CD4-positive, alpha-beta T cell treated with Interleukin-1 beta for 1 hour (primary cell): Measurements from ENCODE around the gene SUPT5H.
A peak's percentile ranks its signal among the peaks of the same experiment; 100 is the strongest.
"Not testable (repeated sequence)": the region's sequence is repeated elsewhere in the genome, so short reads cannot be mapped to it uniquely, and the experiment has no call there.

Source experiments
- DNase-seq, 2 donors: peaks; one replicate each; pipeline ENCODE4 v3.0.0-alpha.2; 2020 to 2022

Gene SUPT5H

DNA sequence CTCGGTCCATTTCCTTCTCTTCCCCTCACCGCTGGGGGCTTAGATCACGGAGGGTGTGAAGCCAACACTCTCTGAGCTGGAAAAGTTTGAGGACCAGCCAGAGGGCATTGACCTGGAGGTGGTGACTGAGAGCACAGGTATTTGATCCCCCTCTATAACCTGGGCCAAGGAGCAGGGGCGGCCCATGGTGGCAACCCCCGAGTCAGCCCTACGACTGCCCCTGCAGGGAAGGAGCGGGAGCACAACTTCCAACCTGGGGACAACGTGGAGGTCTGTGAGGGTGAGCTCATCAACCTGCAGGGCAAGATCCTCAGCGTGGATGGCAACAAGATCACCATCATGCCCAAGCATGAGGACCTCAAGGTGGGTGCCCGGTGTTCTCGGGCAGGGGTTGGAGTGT, 23.7 kb downstream of the SUPT5H start:
- DNase-seq = no peak

DNA sequence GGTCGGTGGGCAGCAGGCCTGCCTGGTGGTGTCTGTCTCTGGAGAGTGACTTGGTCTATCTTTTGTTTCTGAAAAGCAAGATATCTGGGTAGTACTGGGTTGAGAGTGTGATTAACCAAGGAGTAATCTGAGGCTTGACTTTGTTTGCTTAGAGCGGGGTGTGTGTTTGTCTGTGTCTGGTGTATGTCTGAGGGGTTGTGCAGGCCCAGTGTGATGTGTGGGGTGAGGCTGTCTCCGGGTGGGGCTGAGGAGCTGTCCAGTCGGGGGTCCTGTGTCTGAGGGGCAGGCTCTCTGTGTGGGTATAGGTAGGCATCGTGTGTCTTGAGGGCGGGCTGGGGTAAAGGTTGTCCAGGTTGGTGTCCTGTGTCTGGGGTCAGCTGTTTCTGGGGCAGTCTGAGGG, 24.2 kb downstream of the SUPT5H start:
- DNase-seq = no peak

DNA sequence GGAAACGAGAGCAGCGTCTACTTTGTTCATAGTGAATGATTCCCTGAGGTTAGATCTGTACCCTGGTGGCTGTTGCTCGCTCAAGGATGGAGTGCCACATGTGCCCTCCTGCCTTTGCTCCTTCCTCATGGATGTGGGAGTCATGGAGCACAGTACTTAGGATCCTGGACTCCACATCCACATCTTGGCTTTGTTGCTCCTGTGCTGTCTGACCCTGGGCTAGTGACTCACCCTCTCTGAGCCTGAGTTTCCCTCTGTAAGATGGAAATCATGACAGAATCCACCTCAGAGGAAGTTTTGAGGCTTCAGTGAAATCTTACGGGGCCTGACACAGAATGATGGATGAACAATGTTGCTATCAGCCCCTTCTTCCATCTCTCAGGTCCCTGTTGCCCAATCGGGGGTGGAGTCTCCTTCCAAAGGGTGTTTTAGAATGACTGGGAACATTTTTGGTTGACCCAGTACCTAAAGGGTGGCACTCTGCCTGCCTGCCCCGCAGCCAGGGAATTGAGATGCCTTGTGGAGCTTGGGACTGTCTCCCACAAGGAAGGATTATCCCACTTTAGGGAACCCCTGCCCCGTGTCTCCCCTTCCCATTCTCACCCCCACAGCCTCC, 25.4 kb downstream of the SUPT5H start:
- DNase-seq = no peak

DNA sequence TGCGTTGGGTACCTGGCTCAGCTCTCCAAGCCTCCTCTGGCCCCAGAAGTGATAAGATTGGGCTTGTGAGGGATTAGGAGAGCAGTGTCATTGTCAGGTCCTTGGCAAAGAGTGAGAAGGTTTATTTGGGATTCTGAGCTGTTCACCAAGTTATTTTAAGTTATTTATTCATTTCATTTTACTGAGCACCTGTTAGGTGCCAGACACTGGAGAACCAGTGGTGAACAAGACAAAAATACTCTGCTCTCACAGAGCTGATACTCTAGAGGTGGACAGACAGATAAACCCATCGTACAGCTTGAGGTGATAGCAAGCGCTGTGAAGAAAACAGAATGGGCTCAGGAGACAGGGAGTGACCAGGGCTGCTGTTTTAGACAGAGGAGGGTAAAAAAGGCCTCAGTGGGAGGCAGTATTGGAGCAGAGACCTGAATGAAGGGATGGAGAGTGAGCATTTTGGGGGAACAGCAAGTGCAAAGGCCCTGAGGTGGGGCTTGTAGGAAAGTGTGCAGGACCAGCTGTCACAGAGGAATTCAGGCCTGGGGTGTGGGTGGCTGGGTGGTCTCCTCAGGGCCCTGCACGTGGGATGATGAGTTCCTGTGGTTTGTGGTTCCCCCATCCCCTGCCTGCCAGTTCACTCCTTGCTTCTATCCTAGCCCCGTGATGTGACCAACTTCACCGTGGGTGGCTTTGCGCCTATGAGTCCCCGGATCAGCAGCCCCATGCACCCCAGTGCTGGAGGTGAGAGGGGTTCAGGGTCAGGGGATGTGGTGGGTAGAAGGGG, 26.6 kb downstream of the SUPT5H start:
- no peak for DNase-seq

DNA sequence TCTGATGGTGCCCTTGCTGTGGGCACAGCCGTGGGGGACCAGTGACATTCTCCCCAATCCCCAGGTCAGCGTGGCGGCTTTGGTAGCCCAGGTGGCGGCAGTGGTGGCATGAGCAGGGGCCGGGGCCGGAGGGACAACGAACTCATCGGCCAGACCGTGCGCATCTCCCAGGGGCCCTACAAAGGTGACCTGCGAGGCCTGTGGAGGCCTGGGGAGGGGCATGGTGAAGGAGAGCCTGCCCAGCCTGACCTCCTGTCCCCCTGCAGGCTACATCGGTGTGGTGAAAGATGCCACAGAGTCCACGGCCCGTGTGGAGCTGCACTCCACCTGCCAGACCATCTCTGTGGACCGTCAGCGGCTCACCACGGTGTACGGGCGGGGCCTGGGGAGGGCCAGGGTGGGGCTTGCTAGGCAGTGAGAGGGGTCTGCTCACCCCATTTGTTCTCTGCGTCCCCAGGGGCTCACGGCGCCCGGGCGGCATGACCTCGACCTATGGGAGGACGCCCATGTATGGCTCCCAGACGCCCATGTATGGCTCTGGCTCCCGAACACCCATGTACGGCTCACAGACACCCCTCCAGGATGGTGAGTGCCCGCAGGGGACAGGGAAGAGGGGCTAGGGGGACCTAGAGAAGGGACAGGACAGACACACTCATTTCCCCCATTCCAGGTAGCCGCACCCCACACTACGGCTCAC, 27.5 kb downstream of the SUPT5H start:
- no peak for DNase-seq

DNA sequence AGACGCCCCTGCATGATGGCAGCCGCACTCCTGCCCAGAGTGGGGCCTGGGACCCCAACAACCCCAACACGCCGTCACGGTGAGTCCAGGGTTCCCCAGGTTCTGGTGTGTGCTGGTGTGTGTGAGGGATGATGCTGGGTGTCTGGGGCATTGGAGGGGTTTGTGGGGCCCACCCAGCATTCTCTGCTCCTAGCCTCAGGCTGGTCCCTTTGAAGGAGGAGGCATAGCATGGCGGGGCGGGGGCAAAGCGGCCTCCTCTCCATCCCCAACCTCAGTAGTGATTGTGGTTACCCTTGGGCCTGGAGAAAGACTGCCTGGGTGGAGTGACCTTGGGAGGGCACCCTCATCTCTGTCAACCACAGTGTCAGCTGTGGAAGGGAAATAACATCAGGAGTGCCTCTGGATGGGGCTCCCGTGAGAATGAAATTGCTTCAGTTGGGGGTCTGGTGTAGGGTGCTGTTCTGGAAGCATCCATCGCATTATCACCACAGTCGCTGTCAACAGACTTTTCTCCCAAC, 28.1 kb downstream of the SUPT5H start:
- no peak for DNase-seq

DNA sequence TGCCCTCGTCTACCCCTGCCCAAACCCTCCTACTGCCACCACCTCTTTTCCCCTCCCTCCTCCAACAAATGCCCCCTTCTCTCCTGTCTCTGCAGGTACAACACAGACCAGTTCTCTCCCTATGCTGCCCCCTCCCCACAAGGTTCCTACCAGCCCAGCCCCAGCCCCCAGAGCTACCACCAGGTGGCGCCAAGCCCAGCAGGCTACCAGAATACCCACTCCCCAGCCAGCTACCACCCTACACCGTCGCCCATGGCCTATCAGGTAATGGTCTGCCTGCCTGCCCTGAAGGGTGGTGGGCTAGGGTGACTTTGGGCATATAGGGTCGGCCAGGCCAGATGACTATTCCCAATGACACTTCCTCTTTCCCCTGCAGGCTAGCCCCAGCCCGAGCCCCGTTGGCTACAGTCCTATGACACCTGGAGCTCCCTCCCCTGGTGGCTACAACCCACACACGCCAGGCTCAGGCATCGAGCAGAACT, 28.8 kb downstream of the SUPT5H start:
- peak; percentile 70 to 78 for DNase-seq

DNA sequence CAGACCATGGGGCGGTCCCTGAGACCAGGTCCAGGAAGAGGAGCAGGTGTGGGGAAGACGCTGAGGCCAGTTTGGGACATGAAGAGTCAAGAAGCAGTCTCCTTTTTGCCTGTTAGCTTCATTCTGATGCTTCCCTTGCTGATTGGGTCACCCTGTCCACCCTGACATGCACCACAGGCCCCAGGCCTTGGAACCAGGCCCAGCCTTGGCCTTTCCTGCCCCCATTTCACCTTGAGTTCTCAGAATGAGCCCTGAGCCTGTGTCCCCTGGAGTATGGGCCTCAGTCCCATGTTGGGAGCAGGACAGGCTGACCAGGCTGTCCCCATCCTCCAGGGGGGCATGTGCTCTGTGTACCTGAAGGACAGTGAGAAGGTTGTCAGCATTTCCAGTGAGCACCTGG, 30.4 kb downstream of the SUPT5H start:
- DNase-seq = no peak

DNA sequence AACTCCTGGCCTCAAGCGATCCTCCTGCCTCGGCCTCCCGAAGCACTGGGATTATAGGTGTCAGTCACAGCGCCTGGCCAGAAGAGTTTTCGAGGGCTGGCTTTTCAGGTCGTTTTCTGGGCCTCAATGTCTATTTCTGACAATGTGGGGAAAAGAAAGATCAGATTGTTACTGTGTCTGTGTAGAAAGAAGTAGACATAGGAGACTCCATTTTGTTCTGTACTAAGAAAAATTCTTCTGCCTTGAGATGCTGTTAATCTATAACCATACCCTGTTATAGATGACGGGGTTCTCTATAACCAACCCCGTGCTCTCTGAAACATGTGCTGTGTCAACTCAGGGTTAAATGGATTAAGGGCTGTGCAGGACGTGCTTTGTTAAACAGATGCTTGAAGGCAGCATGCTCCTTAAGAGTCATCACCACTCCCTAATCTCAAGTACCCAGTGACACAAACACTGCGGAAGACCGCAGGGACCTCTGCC, 34.0 kb downstream of the SUPT5H start:
- not testable (repeated sequence) for DNase-seq

DNA sequence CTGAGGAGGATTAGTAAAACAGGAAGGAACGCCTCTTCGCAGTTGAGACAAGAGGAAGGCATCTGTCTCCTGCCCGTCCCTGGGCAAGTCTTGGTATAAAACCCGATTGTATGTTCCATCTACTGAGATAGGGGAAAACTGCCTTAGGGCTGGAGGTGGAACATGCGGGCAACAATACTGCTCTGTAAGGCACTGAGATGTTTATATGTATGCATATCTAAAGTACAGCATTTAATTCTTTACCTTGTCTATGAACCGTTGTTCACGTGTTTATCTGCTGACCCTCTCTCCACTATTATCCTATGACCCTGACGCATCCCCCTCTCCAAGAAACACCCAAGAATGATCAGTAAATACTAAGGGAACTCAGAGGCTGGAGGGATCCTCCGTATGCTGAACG, 34.5 kb downstream of the SUPT5H start:
- DNase-seq = no peak

DNA sequence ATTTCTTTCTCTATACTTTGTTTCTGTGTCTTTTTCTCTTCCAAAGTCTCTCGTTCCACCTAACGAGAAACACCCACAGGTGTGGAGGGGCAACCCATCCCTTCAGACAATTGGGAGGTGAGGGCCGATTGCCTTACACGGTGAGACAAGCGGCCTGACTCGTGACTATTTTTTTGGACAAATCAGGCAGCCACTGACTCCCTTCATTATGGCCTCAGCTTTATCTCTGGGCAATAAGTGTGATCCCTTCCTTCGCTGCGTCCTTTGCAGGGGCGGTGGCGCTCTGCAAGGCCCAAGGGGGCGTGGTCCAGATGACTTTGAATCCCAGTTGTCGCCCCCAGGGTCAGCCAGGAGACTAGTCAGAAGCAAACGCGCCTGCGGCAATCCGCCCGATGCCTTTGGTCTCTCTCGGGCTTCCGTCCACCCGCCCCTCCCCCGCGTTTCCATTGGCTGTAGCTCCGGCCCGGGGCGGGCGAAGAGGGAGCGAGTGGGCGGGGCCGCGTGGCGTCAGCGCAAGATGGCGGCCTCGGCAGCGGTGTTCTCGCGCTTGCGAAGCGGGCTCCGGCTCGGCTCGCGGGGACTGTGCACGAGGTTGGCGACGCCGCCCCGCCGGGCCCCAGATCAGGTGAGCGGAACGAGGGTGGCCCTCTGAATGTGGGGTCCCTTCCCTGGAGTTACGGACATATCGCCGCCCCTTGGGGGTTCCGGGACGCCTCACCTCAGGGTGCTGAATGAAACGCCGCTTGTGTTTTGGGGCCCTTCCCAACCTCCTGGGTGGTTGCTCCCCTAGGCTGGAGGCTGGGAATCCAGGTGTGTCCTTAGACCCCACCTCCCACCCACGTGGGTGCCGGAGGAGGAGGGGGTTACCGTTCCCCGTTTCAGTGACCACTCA, 35.2 kb downstream of the SUPT5H start, which contains the start of gene TIMM50:
TIMM50 (plus strand) TSS at position 502 of the 892 bp plus-strand sequence; CDS start at position 518, 16 bp downstream.
- peak; percentile 94 to 97 for DNase-seq

DNA sequence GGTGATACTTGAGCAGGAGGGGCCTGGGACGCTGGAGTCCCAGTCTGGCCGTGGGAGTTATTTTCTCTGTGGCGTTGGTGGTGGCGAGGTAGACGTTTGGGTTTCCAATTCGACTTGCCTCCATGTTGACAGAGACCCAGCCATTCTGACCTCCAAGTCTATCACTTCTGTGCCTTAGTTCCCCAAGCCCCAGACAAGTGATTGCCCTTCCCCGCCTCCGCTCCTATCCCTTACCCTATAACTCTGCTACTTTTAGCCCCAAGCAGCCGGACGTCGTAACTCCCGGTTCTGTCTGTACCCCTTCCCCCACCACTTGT, 35.8 kb downstream of the SUPT5H start:
- no peak for DNase-seq

DNA sequence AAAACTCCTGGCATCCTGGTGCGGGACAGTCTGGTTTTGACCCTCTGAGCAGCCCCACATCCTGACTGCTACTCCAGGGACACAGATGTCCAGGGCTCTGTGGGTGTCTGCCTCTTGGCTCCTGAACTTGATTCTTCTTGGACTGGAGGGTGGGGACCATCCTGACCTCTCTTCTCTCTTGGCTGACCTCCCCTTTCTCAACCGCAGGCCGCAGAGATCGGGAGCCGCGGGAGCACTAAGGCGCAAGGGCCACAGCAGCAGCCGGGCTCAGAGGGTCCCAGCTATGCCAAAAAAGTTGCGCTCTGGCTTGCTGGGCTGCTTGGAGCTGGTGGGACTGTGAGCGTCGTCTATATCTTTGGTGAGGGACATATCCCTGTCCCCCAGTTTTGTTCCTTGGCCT, 36.3 kb downstream of the SUPT5H start:
- no peak for DNase-seq

DNA sequence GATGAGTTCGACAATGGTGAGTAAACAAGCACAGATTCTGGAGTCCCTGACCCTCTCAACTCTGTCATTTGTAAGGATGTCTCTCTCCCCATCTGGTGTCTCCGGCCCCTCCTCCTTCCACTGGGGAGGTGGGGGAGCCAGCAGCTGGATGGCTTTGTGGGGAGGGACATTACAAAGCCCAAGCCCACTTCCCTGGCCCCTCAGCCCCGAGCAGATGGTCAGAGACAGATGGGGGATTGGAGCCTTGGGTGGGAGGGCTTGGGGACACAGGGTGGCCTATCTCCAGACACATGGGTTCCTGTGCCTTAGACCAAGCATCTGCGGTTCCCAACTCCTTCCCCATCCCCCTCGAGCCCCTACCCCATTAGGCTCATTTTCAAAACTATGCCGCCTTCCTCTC, 37.8 kb downstream of the SUPT5H start:
- no peak for DNase-seq

DNA sequence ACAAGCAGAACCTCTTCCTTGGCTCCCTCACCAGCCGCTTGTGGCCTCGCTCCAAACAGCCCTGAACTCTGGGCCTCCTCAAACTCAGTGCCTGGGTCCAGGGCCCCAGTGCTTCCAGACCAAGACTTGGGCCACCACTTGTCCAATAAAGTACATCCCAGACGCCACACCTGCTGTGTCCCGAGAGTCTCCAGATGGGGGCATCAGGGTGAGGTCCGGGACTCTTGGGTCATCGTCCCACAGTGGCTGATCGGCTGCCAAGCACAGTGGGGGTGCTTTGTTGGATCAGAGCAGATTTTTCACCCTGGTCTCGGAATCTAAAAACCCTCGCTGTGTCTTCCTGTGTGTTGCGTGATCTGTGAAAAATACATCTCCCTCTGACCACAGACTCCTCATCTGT, 44.4 kb downstream of the SUPT5H start:
- no peak for DNase-seq

DNA sequence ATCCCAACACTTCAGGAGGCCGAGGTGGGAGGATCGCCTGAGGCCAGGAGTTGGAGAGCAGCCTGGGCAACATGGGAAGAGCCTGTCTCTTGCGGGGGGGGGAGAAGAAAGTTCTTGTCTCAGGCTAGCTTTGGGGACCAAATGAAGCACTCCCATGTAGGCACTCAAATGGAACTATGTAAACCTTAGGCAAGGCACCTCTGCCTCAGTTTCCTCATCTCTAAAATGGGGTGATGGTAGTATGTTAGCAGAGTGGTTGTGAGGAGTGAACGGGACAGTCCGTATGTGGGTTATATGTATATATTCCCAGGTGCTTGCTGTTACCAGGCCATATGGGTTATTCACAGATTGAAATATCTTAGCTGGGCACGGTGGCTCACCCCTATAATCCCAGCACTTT, 46.8 kb downstream of the SUPT5H start:
- DNase-seq = no peak

DNA sequence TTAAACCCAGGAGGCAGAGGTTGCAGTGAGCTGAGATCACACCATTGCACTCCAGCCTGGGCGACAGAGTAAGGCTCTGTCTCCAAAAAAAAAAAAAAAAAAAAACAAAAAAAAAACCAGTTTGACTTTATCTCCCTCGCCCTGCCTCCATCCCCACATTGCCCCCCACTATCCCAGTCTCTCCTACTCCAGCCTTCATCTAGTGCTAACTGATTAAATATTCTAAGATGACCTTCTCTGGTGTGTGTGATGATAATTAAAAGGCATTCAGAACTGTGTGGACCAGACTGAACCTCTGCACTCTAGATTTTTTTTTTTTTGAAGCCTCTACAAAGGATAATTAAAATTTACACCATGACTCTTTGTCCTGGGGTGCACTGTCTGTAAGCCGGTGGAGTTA, 47.4 kb downstream of the SUPT5H start:
- no peak for DNase-seq

DNA sequence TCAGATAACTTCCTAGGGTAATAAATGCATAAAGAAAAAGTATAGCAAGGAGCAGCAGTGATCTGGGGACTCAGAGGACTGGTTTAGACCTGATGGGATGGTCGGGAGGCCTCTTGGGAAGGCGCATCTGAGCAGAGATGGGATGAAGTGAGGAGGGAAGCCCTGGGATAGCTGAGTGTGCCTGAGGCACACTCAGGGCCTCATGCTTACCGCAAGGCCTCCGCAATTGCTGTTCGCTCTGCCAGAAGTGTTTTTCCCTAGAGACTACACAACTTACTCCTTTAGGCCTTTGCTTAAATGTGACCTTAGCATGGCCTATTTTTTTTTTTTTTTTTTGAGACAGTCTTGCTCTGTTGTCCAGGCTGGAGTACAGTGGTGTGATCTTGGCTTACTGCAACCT, 49.3 kb downstream of the SUPT5H start:
- no peak for DNase-seq

DNA sequence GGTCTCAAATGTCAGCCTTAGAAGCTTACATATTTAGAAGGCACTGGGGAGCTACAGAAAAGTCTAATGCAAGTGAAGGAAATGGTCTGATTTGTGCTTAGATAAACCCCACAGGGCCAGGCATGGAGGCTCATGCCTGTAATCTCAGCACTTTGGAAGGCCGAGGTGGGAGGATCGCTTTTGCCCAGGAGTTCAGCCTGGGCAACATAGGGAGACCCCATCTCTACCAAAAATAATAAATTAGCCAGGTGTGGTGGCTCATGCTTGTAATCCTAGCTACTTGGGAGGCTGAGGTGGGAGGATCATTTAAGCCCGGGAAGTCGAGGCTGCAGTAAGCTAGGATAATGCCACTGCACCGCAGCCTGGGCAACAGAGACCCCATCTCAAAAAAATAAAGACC, 50.7 kb downstream of the SUPT5H start:
- DNase-seq = no peak

DNA sequence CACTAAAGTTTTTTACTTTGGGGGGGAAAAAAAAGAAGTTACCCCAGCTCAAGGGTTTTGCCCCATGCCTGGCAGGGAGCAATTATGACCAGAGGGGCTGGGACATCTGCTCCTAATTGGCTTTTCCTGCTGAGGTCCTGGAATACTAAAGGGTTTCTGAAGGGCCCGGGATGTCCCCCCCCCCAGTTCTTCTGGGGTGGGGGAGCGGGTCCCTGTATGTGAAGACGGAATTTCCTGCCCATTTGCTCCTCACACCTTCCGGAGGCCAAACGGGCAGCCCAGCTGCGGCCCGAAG, 52.3 kb downstream of the SUPT5H start:
- no peak for DNase-seq

DNA sequence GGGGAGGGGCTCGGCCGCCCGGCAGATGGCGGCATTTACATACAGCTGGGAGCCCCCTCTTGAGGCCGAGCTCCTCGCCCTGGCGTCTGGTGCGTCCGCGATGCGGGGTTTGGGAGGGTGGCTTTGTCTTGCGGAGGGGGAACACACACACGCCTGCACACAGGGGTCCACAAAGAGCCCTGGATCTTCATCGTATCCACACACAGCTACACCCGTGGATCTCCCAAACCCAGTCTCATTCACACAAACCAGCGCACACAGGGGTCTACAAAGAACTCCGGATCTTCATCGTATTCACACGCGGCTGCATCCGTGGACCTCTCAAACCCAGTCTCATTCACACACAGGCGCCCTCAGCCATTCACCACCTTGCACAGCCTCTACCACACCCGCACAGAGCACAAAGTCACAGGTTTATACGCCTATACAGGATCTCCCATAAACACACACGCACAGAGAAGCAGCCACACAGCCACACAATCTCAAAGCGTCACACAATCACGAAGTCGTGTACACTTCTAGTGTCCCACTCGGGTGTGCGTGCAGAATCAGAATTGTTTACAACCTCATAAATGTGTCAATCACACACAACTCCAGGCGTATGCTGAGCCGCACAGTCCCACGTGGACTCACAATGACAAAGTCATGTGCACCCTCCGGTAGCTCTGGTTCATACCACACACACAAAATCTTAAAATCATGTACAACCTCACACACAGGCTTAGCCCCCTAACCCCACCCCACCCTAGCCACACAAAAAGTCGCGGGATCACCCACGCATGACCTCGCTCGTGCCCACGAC, 52.8 kb downstream of the SUPT5H start:
- no peak for DNase-seq
